Common myeloid progenitor, CD34-positive (primary cell): ENCODE measurements around the gene TRAPPC1.

Source experiments
- CTCF ChIA-PET: fragments of 350-600 bp; sonication (Branson Sonifier 250); formaldehyde crosslinking; loops from one replicate; lab custom pipeline; 2021; ENCODE audit warnings: antibody characterized with exemption; lab: Charles Lee
- POLR2A ChIA-PET: fragments of 350-600 bp; sonication (Branson Sonifier 250); formaldehyde crosslinking; loops from one replicate; lab custom pipeline; 2021; ENCODE audit warnings: antibody characterized with exemption; lab: Charles Lee
- DNase-seq, 3 donors: peaks; one replicate each; pipeline versions ENCODE4 v3.0.0 to v3.0.0-alpha.2; 2013
- H3K27ac ChIP-seq, 2 experiments: 1 replicate in 1 of 2; 2 replicates in 1 of 2; pipeline ENCODE4 v1.7.0; 2013; ENCODE audit warnings: inconsistent platforms in 2 of 2, low read length in 2 of 2, mild to moderate bottlenecking in 2 of 2, low read depth in 1 of 2, moderate library complexity in 1 of 2; ENCODE audit not compliant: severe bottlenecking in 2 of 2, insufficient read depth in 1 of 2, poor library complexity in 1 of 2
- H3K27me3 ChIP-seq, 5 experiments: replicated peaks in 2 of 5; 1 replicate in 3 of 5; 2 replicates in 2 of 5; pipeline versions ENCODE4 v1.6.1 to v1.7.0; 2013; ENCODE audit warnings: low read length in 4 of 5, mild to moderate bottlenecking in 2 of 5, moderate library complexity in 2 of 5, inconsistent platforms in 1 of 5; ENCODE audit not compliant: insufficient read depth in 5 of 5, control insufficient read depth in 4 of 5
- H3K36me3 ChIP-seq, 4 experiments: 1 replicate in 2 of 4; 2 replicates in 2 of 4; pipeline versions ENCODE4 v1.6.1 to v1.7.0; 2013; ENCODE audit warnings: low read length in 3 of 4, control low read depth in 1 of 4, mild to moderate bottlenecking in 1 of 4; ENCODE audit not compliant: control insufficient read depth in 4 of 4, insufficient read depth in 4 of 4
- H3K4me1 ChIP-seq, 4 experiments: 1 replicate in 3 of 4; 2 replicates in 1 of 4; pipeline versions ENCODE4 v1.6.1 to v1.7.1; 2013; ENCODE audit warnings: low read length in 3 of 4, mild to moderate bottlenecking in 3 of 4, control low read depth in 1 of 4, inconsistent platforms in 1 of 4, moderate library complexity in 1 of 4; ENCODE audit not compliant: control insufficient read depth in 4 of 4, insufficient read depth in 4 of 4; ENCODE audit errors: control extremely low read depth in 1 of 4
- H3K4me3 ChIP-seq, 7 experiments: 1 replicate in 4 of 7; 2 replicates in 3 of 7; pipeline versions ENCODE4 v1.5.1 to v1.7.0; 2013; ENCODE audit warnings: mild to moderate bottlenecking in 7 of 7, low read length in 6 of 7, moderate library complexity in 6 of 7, inconsistent platforms in 2 of 7, low read depth in 2 of 7, control low read depth in 1 of 7; ENCODE audit not compliant: insufficient read depth in 4 of 7, control insufficient read depth in 1 of 7; ENCODE audit errors: extremely low read depth in 1 of 7
- H3K9me3 ChIP-seq, 5 experiments: 1 replicate in 4 of 5; 2 replicates in 1 of 5; pipeline versions ENCODE4 v1.6.1 to v1.7.1; 2013; ENCODE audit warnings: low read length in 4 of 5, mild to moderate bottlenecking in 2 of 5, inconsistent platforms in 1 of 5, low read depth in 1 of 5, moderate library complexity in 1 of 5; ENCODE audit not compliant: control insufficient read depth in 4 of 5, insufficient read depth in 2 of 5; ENCODE audit errors: control extremely low read depth in 1 of 5
- whole genome bisulfite sequencing: methylation state at CpG from one replicate; pipeline ENCODE4 v1.1.5; 2013; ENCODE audit not compliant: insufficient coverage; 5-methylcytosine and 5-hydroxymethylcytosine counted together

TRAPPC1 gene

DNA sequence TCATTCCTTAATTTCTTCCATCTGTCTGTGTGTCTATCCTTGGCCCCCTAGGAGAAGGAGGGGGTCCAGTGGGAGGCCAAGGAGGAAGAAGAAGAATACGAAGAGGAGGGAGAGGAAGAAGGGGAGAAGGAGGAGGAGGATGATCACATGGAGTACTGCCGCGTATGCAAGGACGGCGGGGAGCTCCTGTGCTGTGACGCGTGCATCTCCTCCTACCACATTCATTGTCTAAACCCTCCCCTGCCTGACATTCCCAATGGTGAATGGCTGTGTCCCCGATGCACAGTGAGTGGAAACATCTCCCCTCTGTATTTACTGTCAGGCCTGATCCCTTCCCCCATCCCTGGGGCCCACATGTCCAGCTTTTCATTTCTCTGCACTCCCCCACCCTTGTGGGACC is 36.9 kb downstream of the TRAPPC1 start:
- WGBS: 100% methylated on average over 5 of the region's 8 CpGs
- no peak overlapping the region for H3K27ac ChIP-seq
- no peak overlapping the region for H3K4me3 ChIP-seq
- POLR2A ChIA-PET: no interaction called here
- H3K4me1 ChIP-seq: peaks cover 0 to 2% (median 1%) of the 10 kb centered on the region in 4 experiments
- H3K9me3 ChIP-seq: no peaks in the 10 kb centered on the region
- CTCF ChIA-PET: interaction anchor here (1.0 to 15.0 kb wide), 2 partner anchors 29 to 70 kb away, joined by 3 to 316 read pairs; no protein-coding TSS in a partner anchor
- H3K27me3 ChIP-seq: no peaks in the 10 kb centered on the region
- peaks cover 12 to 85% (median 70%) of the 10 kb centered on the region in 4 experiments for H3K36me3 ChIP-seq
- DNase-seq: no peak

DNA sequence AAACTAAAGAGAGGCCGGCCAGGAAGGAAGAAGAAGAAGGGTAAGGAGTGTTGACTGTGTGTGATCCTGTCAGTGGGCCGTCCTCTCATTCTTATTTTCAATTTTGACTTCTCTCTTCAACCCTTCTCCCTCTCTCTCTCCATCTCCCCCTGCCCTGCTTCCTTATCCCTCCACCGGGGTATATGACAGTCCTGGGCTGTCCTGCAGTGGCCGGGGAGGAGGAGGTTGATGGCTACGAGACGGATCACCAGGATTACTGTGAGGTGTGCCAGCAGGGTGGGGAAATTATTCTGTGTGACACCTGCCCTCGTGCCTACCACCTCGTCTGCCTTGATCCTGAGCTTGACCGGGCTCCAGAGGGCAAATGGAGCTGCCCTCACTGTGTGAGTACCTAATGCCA is 37.5 kb downstream of the TRAPPC1 start:
- ChIA-PET CTCF (interaction anchor here (15.0 kb wide), 1 partner anchor 29 kb away, joined by 316 read pairs; no protein-coding TSS in a partner anchor), POLR2A (no interaction called here)
- Histone ChIP-seq H3K27ac (peak overlapping the region in 1 of 2 experiments; percentile 34), H3K27me3 (no peaks in the 10 kb centered on the region), H3K36me3 (peaks cover 9 to 81% (median 67%) of the 10 kb centered on the region in 4 experiments), H3K9me3 (no peaks in the 10 kb centered on the region), H3K4me3 (no peak overlapping the region), H3K4me1 (peaks cover 2 to 8% (median 7%) of the 10 kb centered on the region in 4 experiments)
- 88% methylated on average over 4 of the region's 9 CpGs for WGBS
- no peak for DNase-seq

DNA sequence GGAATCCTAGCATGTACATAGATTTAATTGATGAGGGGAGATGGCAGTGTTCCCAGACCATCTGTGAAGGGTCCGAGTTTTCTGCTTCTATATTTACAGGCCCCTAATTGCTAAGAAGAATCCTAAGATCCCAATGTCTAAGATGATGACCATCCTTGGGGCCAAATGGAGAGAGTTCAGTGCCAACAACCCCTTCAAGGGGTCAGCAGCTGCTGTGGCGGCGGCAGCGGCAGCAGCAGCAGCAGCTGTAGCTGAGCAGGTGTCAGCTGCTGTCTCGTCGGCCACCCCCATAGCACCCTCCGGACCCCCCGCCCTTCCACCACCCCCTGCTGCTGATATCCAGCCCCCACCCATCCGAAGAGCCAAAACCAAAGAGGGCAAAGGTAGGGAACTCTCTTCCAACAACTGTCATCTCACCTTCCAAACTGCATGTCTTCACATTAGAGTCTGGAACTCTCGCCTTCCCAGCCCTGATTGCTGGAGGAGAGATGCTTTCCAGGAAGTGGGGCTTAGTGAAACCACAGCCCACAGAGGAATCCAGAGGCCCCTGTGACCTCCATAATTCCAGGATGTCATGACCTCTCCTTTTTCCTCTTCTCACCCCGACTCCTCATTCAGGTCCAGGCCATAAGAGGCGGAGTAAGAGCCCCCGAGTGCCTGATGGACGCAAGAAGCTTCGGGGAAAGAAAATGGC is 38.4 kb downstream of the TRAPPC1 start:
- DNase-seq: no peak
- H3K36me3 ChIP-seq: peaks cover 9 to 72% (median 58%) of the 10 kb centered on the region in 4 experiments
- ChIA-PET POLR2A (no interaction called here), CTCF (interaction anchor here (1.5 to 5.4 kb wide), 2 partner anchors 24 to 31 kb away, joined by 7 to 60 read pairs; no protein-coding TSS in a partner anchor)
- H3K27ac ChIP-seq: no peak overlapping the region
- 95% methylated on average over 7 of the region's 15 CpGs for WGBS
- no peaks in the 10 kb centered on the region for H3K27me3 ChIP-seq
- no peak overlapping the region for H3K4me3 ChIP-seq
- H3K4me1 ChIP-seq: peaks cover 7 to 17% (median 16%) of the 10 kb centered on the region in 4 experiments
- H3K9me3 ChIP-seq: no peaks in the 10 kb centered on the region

DNA sequence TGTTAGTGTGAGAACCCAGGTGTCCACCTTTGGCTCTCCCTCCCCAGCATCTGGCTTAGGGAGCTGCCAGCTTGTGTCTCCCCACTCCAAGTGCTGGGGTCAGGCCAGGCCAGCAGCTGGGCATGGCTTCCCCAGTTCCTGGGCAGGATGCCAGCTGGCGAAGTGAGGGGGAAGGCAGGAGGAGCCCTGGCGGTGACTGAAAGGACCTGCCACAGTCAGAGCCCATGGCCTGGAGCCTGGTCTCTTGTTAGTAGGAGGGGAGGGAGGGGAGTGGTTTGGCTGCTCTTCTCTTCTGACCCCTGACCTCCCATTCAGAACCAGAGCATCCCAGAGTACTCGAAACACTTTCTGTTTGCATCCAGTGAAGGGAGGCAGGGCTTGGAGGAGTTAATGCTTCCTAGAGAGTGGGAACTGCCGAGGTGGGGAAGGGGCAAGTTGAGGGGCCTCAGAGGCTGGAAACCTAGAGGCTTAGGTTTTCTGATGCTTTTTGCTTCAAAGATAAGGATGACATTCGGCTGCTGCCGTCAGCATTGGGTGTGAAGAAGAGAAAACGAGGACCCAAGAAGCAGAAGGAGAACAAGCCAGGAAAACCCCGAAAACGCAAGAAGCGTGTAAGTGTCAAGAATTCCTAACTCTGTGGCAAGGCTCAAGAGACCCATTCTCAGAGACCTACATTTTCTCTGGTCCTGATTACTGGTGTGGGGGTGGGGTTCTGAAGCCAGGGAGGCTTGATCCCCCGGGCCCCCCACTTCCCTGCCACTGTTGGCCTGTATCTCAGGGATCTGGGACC is 42.4 kb downstream of the TRAPPC1 start:
- DNase-seq: peak; percentile 85 to 89 (median 89)
- Histone ChIP-seq H3K27ac (peak overlapping the region in 1 of 2 experiments; percentile 83), H3K9me3 (no peaks in the 10 kb centered on the region), H3K27me3 (no peaks in the 10 kb centered on the region), H3K36me3 (peaks cover 4 to 42% (median 29%) of the 10 kb centered on the region in 4 experiments), H3K4me3 (peak overlapping the region in 5 of 7 experiments; percentile 13 to 96 (median 82)), H3K4me1 (peaks cover 7 to 46% (median 43%) of the 10 kb centered on the region in 4 experiments)
- POLR2A ChIA-PET: interaction anchor here (0.6 to 1.0 kb wide), 2 partner anchors 32 to 95 kb away, joined by 3 read pairs; partner anchors contain the start of gene NAA38
- 61% methylated on average over 10 of the region's 11 CpGs for WGBS
- CTCF ChIA-PET: interaction anchor here (1.1 to 5.4 kb wide), 8 partner anchors 11 to 52 kb away, joined by 3 to 60 read pairs (median 5); partner anchors contain the start of genes CYB5D1 and NAA38

DNA sequence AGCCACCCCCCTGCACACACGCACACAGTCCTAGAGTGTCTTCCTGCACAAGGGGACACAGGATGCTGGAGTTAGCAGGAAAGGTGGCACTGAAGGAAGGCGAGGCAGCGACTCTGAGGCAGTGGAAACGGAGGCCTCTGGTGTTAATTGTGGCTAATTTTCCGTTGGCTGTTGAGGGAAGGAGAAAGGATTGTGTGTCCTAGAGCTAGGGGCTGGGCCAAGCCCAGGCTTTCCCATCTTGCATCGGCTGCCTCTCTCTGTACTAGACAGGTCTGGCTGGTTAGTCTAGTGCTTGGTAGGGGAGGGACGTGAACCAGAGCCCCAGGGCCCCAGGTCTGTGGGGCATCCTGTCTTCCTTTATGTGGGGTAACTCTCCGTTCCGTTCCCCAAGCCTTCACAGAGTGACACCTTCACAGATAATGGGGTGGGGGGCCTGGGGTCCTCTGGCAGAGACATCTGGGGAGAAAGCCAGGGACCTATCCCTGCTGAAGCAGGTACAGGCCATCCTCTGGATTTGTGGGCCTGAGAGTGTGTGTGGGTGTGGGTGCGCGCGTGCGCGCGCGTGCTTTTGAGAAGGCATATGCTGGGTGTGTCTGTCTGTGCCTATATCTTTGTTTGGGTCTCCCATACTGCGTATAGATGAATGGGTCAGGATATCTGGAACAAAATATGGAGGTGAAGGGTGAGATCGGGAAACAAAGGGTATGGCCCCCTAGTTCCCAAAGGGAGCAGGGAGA is 43.4 kb downstream of the TRAPPC1 start, which contains the start of gene CHD3:
TSS of gene CHD3 (plus strand) at position 606 of the 737 bp plus-strand sequence. CDS start 212 bp downstream, outside the sequence.
- H3K27me3 ChIP-seq: no peaks in the 10 kb centered on the region
- DNase-seq: peak in 2 of 3 donors; percentile 43 to 52
- POLR2A ChIA-PET: interaction anchor here (1.0 kb wide), 1 partner anchor 31 kb away, joined by 3 read pairs; the partner anchor contains the start of gene NAA38
- H3K9me3 ChIP-seq: no peaks in the 10 kb centered on the region
- WGBS: 59% methylated on average over 15 of the region's 18 CpGs
- peak within 1 kb of the TSS; percentile 51 to 96 (median 82) for H3K4me3 ChIP-seq
- peak within 1 kb of the TSS; percentile 12 to 83 for H3K27ac ChIP-seq
- peaks cover 7 to 54% (median 48%) of the 10 kb centered on the region in 4 experiments for H3K4me1 ChIP-seq
- CTCF ChIA-PET: interaction anchor here (1.1 to 5.4 kb wide), 8 partner anchors 12 to 51 kb away, joined by 3 to 60 read pairs (median 5); partner anchors contain the start of genes CYB5D1 and NAA38
- peaks cover 4 to 32% (median 20%) of the 10 kb centered on the region in 4 experiments for H3K36me3 ChIP-seq

DNA sequence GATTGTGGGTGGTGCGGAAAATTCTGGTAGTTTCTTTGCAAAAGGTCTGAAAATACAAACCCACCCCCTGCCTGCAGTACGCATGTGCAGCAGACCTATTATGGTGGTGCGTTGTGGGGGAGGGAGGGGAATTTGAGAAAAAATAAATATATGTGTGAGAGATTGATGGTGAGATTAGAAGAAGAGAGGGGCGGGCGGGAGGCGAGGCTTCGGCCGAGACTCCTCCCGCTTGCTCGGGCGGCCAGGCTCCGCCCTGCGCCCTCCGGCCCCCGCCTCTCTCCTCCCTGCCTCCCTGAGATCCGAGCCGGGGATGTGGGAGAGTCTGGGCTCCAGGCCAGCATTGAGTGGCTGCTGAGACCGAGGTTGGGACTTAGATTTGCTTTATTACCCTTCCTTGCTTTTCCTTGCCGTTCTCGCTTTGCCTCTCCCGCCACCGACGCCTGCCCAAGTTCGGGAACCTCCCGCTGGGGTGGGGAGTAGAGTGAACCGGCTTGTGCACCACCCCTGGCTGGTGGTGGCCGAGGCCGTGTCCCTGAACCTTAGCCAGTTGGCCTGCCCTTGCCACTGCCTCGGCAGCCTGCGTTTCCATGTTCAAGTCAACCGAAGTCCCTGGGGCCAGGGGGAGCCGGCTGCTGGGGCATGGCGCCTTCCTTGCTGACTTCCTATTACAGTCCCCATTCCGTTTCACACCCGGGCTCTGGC is 44.1 kb downstream of the TRAPPC1 start:
- DNase-seq: peak; percentile 91 to 96 (median 95)
- peak overlapping the region; percentile 47 to 83 for H3K27ac ChIP-seq
- CTCF ChIA-PET: interaction anchor here (5.4 kb wide), 1 partner anchor 25 kb away, joined by 60 read pairs; no protein-coding TSS in a partner anchor
- POLR2A ChIA-PET: no interaction called here
- H3K36me3 ChIP-seq: peaks cover 4 to 26% (median 17%) of the 10 kb centered on the region in 4 experiments
- 0% methylated on average over 24 of the region's 35 CpGs for WGBS
- H3K4me3 ChIP-seq: peak overlapping the region; percentile 51 to 96 (median 82)
- no peaks in the 10 kb centered on the region for H3K9me3 ChIP-seq
- no peaks in the 10 kb centered on the region for H3K27me3 ChIP-seq
- peaks cover 7 to 60% (median 51%) of the 10 kb centered on the region in 4 experiments for H3K4me1 ChIP-seq
